GM18907 (cell line): ENCODE measurements around the gene TMEM218.

Source experiments
- ATAC-seq: cut with Tn5 transposase; IDR thresholded peaks from one replicate; pipeline ENCODE4 v1.9.1; 2021; ENCODE audit warnings: mild to moderate bottlenecking, moderate library complexity; ENCODE audit not compliant: unreplicated experiment

Gene TMEM218

DNA sequence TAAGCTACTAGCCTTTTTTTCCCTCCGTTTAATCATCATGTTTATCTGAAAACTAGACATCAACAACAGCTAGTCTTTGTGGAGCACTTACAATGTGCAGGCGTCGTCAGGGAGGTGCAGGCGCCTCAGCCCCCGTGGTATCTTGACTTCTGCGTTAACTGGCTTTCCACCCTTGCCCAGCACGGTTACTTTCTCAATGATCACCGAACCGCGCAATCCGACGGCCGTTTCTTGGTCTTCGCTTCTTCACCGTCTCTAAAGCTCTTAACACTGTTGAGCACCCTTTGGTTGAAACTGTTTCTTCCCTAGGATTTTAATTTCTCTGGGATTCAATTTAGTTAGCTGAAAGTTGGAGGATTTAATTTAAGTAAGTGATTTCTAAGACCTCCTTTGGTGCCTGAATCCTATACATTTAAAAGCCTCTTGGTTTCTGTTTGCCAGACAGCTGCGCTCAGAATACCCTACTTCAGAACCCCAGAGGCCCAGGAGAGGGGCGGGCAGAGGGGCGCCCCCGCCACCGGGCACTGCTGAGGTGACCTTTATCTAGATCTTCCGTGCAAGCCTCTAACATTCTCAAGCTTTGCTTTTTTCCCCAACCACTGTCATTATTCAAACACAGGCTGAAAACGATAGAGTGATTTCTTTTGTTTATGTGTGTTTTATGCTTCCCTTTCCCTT is 18.0 kb upstream of the TMEM218 start:
- ATAC-seq: no peak

DNA sequence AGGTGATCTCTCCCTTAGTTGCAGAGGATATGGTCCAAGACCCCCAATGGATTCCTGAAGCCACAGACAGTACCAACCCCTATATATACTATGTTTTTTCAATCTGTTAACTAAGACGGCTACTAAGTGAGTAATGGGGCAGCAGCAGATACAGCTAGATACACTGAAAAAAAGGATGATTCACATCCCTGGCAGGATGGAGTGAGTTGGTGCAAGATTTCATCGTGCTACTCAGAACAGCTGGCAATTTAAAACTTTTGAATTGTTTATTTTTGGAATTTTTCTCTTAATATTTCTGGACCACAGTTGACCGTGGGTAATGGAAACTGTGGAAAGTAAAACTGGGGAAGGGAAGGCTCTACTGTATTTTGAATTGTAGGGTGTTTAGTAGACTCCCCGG is 17.0 kb upstream of the TMEM218 start:
- no peak for ATAC-seq

DNA sequence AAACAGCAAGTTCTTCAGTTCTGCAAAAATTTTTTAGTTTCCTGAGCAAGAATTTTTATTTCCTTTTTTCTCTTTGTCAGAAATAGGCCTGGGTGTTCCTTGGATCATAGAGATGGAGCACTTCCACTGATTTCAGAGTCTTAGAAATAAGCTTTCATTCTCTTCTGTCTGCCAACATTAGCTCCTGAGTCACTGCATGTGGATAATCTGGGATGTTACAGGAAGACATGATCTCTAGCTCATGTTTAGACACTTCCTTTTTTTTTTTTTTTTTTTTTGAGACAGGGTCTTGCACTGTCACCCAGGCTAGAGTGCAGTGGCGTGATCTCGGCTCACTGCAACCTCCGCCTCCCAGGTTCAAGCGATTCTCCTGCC is 13.2 kb upstream of the TMEM218 start:
- ATAC-seq: no peak

DNA sequence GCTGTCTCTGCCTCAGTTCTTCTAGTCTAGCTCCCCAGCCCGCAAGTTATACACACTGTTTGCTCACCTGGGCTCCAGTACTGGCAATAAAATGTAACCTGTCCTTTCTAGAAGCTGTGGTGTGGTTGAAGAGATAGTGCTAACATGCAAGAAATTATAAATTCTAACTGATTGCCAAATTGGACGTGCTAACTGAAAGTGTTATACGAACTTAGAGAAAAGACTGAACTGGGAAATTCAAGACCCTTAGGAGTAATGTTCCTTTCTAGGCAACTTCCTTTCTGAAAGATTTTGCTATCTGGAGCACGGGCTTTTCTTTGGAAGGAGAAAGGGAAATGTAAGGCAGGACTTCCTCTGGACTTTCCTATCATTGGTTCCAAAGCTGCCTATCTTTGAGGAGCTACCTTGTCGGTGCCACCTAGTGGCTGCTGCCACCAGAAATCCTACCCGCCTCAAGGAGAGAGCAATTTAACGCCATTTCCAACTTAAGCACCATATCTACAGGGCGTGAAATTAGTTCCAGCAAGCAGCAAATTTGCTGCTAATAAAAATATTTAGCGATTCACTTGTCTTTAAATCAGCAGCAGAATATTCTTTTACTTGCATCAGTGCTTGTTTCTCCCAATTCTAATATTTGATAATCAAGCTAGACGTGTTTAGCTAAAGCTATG is 12.7 kb upstream of the TMEM218 start:
- ATAC-seq: no peak

DNA sequence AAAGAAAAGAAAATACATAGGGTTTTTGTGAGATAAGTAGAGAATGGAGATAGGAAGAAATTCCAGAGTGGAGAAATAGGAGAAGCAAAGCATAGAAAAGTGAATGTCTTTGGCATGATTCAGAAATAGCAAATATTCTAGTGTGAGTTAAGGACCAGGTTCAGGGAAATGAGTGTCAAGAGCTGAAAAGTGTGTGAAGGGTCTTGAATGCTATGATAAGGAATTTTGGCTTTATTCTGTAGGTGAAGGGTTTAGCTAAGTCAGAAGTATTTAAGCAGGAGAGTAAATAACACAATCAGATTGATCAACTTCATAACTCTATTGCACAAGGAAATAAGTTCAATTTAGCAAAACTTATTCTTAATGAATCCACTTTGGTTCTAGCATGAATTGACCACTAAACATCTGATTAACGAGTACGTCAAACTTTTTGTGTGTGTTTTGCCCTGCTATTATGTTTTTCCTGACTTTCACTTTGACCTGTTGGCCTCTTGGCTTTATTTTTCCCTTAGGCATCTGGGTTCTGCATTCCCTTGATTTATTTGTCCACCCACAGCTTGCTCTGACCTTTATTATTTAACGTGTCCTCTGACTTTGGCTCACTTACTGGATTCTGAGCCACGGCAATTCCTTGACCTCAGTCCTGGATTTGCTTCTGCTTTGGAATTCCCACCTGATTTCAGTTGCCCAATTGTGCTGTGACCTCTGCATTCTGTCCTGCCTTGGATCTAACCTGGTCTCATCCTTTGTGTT is 11.9 kb upstream of the TMEM218 start:
- no peak for ATAC-seq

DNA sequence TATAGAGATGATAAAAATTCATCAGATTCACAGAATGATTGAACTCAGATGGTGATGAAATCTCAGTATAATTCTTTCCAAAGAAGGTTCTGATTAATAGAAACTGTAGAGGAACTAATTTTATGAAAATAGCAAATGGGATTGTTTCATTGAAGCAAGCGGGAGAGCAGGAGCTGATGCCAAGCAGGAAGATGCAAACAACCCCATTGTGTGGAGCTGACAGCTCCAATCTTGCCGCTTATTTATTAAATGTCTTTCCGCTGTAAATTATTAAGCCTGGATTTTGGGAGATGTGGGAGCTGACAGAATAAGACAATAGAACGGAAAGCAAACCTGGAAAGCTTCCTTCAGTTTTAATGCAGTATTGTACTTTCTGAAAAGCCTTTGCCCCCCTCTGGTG is 6.0 kb upstream of the TMEM218 start:
- ATAC-seq: no peak

DNA sequence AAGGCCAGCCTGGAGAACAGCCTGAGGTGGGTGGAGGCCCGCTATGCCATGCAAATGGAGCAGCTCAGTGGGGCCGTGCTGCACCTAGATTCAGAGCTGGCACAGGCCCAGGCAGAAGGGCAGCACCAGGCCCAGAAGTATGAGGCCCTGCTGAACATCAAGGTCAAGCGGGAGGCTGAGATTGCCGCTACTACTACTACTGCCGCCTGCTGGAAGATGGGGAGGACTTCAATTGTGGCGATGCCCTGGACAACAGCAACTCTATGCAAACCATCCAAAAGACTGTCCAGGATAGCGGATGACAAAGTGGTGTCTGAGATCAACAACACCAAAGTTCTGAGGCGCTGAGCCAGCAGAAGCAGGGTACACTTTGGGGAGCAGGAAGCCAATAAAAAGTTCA is 3.1 kb upstream of the TMEM218 start:
- no peak for ATAC-seq

DNA sequence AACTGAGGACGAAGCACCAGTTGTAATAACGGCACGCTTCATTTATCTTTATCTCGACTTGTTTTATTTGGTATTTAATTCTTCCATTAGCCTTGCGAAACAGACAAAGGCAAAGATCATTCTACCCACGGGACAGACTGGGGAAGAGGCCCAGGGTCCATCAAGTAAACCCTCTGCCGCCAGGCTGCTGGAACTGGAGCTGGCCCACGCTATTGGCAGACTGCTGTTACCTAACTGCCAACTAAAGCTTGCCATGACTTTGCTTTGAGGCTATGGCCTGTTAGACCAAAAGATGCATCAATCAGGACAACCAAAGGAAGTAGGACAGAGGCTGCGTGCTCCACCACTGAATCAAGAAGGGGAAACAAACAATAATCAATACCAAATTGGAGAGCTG is 780 bp upstream of the TMEM218 start:
- no peak for ATAC-seq

DNA sequence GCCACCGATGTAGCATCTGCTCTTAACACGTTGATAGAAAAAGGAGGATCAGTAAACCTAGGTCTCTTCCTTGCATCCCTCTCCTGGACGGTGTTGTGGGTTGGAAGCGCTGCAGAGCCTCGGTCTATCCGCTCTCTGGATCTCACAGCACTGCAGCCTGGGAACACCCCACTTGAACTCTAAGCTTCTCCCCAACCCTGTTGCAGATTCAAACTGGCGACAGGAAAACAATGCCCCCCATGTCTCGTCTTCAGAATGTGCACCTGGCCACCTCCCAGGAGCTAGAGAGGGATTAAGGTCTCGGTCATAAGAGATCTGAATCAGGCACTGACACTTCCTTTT is 454 bp downstream of the TMEM218 start:
- ATAC-seq: no peak

DNA sequence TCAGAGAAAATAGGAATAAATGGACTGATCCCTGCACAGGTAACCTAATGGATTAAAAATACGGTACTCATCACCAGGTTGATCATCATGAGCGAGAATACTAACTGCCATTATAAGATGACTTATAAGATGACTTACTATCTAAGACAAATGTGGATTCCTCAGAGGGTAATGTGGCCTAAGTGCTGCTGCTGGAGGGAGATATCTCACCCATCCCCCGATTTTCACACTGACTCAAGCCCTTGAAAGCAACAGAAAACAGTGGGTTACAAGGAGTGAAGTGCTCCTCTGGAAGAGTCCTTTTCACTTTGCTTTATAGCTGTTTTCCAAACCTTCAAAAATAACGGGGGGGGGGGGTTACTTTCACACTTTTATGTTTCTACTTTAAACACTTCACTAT is 920 bp downstream of the TMEM218 start:
- no peak for ATAC-seq

DNA sequence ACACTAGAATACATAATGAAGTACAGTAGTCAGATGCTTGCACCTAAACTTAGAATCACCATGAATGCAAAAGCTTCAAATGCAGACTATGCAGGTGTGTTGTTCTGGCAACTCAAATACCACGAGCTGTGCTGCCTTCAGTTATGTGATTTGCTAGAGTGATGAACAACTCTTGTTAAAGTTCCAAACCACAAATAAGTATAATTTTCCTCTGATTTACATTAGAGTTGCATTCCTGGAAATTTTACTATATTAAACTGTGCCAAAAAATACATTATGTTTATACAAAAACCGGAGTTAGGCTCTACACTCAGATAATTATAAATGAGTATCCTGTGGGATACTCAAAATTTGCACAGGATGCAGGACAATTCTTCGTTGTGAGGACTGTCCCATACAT is 3.0 kb downstream of the TMEM218 start:
- no peak for ATAC-seq

DNA sequence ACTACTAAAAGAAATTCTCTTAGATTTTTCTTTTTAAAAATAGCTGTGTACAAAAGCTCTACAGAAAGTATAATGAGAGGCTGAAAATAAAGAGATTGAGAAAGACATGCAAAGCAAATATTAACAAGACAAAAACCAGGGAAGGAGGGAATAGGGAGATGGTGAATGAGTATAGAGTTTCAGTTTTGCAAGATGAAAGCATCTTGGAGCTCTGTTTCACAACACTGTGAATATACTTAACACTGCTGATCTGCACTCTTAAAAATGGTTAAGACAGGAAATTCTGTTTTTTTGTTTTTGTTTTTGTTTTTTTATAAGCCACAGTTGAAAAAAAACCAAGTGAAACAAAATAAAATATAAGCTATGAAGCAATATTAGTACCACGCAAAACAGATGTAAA is 5.5 kb downstream of the TMEM218 start:
- no peak for ATAC-seq

DNA sequence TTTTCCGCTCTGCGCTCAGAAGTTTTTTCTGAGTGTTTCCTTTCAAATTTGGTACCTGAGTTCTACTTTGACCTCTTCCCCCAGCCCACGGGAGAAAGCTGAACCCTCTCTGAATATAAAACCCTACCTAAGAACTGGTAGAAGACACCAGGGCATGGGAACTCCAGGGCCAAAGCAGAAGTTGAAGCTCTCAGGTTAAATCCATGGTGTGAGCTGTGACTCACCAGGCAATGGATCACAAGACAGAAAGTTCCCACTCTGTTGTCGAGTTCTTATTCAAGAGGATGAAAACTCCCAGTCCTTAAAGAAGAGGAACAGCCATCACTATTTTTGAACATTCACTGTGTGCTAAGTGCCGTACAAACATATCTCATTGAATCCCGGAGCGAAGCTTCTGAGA is 8.9 kb downstream of the TMEM218 start:
- no peak for ATAC-seq

DNA sequence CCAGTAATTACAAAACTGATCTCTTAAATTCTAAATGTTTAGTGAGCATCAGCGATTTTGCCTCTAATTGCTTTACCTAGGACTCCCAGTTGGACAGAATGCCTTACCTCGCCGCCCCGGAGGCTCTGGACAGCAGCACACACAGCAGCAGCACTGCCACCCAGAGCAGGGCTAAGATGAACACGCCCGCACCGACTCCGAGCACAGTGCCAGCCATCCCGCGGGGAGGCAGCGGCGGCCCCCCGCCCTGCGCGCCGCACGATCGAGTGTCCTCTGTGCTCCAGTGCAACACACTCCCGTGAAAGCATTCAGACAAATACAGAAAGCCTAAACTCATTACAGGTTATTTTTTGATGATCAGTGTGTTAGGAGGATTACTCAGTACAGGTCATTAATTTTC is 9.4 kb downstream of the TMEM218 start:
- ATAC-seq: no peak

DNA sequence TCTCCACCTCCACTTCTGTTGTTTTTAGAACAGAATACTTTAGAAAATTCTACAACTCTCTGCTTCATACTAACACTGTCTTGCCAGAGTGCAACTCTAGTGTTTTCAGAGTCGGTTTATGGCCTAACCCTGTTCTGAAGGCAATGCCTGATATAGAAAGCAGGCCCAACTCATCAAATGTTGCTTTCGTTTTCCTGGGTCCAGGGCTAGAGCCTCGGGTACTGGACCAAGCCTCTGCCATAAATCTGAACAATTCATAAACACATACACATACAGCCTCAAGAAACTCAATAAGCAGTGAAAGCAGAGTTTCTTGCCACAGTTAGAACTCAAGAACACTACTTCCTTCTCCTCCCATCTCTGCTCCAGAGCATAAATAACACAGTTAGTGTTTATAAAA is 9.8 kb downstream of the TMEM218 start:
- no peak for ATAC-seq

DNA sequence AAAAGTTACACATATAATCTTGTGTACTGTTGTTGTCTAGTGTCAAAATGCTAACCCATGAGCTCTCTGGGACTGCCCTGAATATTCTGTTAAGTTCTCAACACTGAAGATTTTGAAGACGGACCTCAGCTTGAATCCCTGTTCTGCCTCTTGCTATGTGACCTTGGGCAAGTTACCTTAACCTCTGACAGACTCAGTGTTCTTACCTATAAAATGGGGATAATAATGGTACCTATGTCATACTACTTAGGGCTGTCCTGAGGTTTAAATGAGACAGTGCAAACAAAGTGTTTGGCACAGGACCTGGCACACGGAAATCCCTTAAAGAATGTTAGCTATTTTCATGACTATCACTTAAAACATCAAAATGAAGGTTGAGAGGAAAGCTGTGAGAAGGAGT is 11.3 kb downstream of the TMEM218 start:
- no peak for ATAC-seq

DNA sequence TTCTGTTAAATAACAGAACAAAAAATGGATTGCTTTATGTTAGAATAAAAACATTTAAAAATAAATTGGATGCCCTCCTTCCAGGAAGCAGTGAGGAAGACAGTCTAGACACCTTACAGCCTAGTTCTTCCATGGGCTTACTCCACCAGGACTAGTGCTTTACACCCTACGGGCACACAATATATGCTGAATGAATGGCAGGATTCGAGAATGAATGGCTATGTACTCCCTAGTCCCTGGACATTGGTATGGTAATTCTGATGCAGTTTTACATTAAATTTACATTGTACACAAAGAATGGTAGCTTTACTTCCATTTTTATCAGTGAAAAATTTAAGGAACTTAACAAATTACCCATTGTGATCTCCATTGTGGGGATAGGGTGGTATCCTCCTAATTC is 16.7 kb downstream of the TMEM218 start:
- ATAC-seq: no peak

DNA sequence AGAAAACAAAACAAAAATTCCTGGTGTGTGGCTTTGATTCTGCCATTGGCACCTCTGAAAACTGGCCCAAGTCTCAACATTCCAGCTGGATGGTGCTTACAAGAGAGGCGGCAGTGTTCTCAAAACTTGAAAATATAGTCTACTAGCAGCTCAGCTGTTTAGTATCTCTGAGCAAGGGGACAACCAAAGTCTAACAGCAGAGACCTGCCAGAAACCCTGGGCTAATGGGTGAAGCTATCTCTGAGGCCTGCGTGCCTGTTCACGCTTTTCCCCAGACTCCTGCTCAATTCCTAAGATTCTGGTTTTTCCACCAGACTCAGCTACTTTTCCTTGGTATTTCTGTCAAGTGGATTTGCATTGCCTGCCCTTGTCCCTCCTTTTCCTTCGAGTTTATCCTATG is 17.9 kb downstream of the TMEM218 start:
- ATAC-seq: no peak

DNA sequence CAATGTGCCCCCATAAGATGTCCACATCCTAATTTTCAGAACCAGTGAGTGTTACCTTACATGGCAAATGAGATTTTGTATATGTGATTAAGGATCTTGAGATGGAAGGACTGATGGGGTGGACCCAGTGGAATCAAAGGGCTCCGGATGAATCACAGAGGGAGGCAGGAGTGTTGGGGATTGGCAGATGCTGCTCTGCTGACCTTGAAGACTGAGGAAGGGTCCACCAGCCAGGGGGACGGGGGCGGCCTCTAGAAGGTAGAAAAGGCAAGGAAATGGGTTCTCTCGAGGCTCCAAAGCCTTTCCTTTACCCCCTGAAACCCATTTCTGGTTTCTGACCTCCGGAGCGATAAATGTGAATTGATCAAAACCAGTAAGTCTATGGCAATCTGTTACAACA is 18.8 kb downstream of the TMEM218 start:
- ATAC-seq: no peak

DNA sequence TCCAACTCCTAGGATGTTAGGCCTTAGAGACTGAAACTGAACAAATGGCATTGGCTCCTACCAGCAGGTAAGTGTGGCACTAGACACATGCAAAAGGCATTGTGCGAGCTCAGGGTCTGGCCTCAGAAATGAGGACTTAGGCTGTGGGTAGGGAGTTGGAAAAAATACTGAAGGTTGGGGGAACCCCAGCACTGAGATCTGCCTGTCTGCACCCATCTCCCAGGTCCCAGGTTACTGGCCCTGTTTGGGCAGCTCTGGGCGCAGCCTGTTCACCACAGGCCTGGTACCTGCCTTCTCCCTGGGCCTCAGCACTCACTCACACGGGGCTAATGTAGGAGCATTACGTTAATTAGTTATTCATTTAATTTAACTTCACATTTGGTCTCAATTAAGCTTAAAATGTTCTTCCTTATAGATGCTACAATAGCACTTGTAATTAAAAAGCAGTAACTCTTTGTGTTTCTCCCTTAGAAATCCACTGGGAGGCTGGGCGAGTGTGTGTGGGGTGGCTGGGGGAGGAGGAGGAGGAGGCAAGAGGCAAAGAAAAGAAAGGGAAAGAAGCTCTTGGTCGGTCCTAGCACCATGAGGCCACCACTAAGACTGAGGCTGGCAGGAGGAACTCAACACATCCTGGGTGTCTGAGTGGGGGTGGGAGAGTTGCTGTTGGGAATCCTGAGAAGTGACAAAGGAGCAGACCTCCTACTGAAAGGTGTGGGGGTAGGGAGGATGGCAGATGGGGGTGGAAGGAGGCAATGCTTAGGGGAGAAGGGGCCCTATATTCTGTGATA is 19.4 kb downstream of the TMEM218 start:
- ATAC-seq: no peak

DNA sequence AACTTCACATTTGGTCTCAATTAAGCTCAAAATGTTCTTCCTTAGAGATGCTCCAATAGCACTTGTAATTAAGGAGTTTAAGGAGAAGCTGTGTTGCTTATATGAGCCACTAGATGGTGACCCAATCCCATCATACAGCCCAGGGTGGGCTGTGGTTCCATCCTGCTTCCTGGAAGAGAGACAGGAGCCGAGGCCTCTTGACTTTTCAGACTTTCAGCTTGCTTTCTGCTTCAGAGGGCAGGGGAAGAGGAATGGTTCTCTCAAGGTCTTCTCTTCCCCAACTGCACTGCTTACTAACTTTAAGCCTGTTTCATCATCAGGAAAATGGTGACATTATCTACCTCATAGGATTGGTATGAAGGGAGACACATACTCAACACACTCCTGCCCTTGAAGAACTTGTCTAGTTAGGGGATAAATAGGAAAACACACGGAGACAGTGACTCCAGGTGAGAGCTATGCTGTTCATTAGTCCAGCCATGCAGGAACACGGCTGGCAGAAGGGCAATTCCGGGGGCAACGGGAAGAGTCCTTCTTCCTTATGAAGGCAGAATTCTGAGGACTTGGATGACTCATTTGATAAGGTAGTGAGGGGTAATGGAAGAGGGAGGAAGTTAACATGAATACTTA is 20.1 kb downstream of the TMEM218 start:
- no peak for ATAC-seq
